ENCODE measurements around the gene KRT80. TPM values are rescaled to one million over a fixed set of nuclear protein-coding genes. Genes with fewer than 3 reads are reported as not detected.

The KRT80 gene
- polyA plus RNA-seq, 2 of the 4 experiments (the other 2 are of a cell fraction) = 38.3 to 63.1 TPM

- 72% methylated on average over 7 of the region's 8 CpGs for whole genome bisulfite sequencing (ENCODE audit: missing lambda C conversion rate)
- ATAC-seq = no peak
- POLR2A ChIA-PET = interaction anchor here (0.7 to 3.7 kb wide), 9 partner anchors 46 to 734 kb away, joined by 3 to 29 read pairs (median 12); partner anchors contain the start of gene KRT80
These were observed 45.6 kb downstream of the KRT80 start for GRCh38 chr12:52146089-52146821.

DNA sequence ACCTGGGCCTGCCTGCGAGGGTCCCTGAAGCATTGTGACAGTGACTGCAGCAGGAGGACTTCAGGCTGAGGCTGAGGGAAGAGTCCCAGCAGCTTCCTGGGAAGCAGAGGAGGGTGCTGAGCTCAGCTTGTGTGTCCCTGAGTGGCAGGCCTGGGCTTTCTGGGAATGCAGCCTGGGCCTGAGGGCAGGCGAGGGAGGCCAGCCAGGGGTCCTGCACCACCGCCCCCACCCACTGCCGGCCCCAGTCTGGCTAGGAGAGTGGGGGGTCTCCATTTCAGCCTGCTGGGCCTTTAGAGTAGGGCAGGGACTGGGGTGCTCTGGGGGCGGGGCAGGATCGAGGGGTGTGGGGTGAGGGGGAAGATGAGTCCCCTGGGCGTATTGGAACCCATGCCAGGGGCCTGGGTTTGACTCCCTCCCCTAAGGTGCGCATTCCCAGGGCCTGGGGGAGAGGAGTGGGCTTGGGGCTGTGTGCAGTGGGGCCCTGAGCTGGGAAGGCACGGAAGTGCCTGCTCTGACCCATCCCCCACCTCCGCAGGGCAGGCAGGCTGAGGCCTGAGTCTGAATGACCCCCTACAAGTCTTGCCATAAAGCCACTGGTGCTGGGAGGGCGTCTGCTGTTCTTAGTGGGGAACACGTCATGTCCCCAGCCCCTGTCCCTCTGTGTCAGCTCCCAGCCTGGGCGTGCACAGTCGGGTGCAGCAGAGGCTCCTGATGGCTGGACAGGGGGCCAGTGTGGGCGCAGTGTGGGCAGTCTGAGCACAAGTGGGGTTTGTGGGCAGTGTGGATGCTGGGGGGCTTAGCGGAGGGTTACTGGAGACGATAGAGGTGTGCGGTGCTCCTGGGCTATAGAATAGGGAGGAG lies 46.4 kb downstream of the KRT80 start:
- Histone ChIP-seq H3K4me3 (no peak overlapping the region), H3K27ac (peak overlapping the region; percentile 100), H3K9me3 (no peaks in the 10 kb centered on the region), H3K4me2 (peak overlapping the region; percentile 76), H3K4me1 (peaks cover 73% of the 10 kb centered on the region)
- no peak for ATAC-seq
- FAIRE-seq = no peak
- ChIA-PET POLR2A (interaction anchor here (2.0 to 3.7 kb wide), 2 partner anchors 99 to 728 kb away, joined by 12 to 28 read pairs; no protein-coding TSS in a partner anchor), CTCF (interaction anchor here (0.7 to 19.3 kb wide), 16 partner anchors 9 to 834 kb away, joined by 3 to 833 read pairs (median 16); no protein-coding TSS in a partner anchor)
- WGBS (ENCODE audit: missing lambda C conversion rate) = 61% methylated on average over 16 of the region's 18 CpGs
- peak in 1 of 2 experiments; percentile 66 for DNase-seq (ENCODE audit: low read depth in 1 of 2, low spot score in 1 of 2)
- TF ChIP-seq, protein P1, sequence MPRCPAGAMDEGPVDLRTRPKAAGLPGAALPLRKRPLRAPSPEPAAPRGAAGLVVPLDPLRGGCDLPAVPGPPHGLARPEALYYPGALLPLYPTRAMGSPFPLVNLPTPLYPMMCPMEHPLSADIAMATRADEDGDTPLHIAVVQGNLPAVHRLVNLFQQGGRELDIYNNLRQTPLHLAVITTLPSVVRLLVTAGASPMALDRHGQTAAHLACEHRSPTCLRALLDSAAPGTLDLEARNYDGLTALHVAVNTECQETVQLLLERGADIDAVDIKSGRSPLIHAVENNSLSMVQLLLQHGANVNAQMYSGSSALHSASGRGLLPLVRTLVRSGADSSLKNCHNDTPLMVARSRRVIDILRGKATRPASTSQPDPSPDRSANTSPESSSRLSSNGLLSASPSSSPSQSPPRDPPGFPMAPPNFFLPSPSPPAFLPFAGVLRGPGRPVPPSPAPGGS (IDR thresholded peaks at IDR 0.05) = no peak
- TF ChIP-seq, protein P2, sequence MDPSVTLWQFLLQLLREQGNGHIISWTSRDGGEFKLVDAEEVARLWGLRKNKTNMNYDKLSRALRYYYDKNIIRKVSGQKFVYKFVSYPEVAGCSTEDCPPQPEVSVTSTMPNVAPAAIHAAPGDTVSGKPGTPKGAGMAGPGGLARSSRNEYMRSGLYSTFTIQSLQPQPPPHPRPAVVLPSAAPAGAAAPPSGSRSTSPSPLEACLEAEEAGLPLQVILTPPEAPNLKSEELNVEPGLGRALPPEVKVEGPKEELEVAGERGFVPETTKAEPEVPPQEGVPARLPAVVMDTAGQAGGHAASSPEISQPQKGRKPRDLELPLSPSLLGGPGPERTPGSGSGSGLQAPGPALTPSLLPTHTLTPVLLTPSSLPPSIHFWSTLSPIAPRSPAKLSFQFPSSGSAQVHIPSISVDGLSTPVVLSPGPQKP (IDR thresholded peaks at IDR 0.05; ENCODE audit: low read depth, low read length) = no peak
- TF ChIP-seq, protein P3, sequence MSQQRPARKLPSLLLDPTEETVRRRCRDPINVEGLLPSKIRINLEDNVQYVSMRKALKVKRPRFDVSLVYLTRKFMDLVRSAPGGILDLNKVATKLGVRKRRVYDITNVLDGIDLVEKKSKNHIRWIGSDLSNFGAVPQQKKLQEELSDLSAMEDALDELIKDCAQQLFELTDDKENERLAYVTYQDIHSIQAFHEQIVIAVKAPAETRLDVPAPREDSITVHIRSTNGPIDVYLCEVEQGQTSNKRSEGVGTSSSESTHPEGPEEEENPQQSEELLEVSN (IDR thresholded peaks at IDR 0.05; ENCODE audit: borderline replicate concordance, low read depth) = no peak
- TF ChIP-seq, protein P4, sequence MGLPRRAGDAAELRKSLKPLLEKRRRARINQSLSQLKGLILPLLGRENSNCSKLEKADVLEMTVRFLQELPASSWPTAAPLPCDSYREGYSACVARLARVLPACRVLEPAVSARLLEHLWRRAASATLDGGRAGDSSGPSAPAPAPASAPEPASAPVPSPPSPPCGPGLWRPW (IDR thresholded peaks at IDR 0.05) = no peak
- TF ChIP-seq, protein P5, sequence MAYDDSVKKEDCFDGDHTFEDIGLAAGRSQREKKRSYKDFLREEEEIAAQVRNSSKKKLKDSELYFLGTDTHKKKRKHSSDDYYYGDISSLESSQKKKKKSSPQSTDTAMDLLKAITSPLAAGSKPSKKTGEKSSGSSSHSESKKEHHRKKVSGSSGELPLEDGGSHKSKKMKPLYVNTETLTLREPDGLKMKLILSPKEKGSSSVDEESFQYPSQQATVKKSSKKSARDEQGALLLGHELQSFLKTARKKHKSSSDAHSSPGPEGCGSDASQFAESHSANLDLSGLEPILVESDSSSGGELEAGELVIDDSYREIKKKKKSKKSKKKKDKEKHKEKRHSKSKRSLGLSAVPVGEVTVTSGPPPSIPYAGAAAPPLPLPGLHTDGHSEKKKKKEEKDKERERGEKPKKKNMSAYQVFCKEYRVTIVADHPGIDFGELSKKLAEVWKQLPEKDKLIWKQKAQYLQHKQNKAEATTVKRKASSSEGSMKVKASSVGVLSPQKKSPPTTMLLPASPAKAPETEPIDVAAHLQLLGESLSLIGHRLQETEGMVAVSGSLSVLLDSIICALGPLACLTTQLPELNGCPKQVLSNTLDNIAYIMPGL (CRISPR knock-in tag; IDR thresholded peaks at IDR 0.05; ENCODE audit: borderline replicate concordance) = 0 out of 2 replicates have a peak, but pooled peaks have one; percentile 53
- no peak for TF ChIP-seq EP300 (IDR thresholded peaks at IDR 0.05)
- peak; percentile 85; the same call in 1 of the 2 replicates for TF ChIP-seq HOXB13 (CRISPR knock-in tag; IDR thresholded peaks at IDR 0.05; ENCODE audit: low read depth)
- TF ChIP-seq FOXS1 (CRISPR knock-in tag; IDR thresholded peaks at IDR 0.05) = peak; percentile 89
- no peak for TF ChIP-seq CEBPB (IDR thresholded peaks at IDR 0.05)
- TF ChIP-seq EHMT2 (IDR thresholded peaks at IDR 0.05; ENCODE audit: low read depth) = no peak
- TF ChIP-seq RARB (CRISPR knock-in tag; IDR thresholded peaks at IDR 0.05) = peak; percentile 51; the same call in 1 of the 2 replicates
- no peak for TF ChIP-seq PHF8 (IDR thresholded peaks at IDR 0.05; ENCODE audit: borderline replicate concordance, low read depth)
- no peak for TF ChIP-seq RAD21 (conservative IDR thresholded peaks at IDR 0.05 in 1 of 2, IDR thresholded peaks at IDR 0.05 in 1 of 2)
- TF ChIP-seq RNF2 (IDR thresholded peaks at IDR 0.05; ENCODE audit: borderline replicate concordance, low read depth) = no peak
- TF ChIP-seq HOXB5 (CRISPR knock-in tag; IDR thresholded peaks at IDR 0.05) = peak; percentile 69
- TF ChIP-seq PBX3 (IDR thresholded peaks at IDR 0.05) = no peak
- 0 out of 2 replicates have a peak, but pooled peaks have one; percentile 48 for TF ChIP-seq HOXA7 (CRISPR knock-in tag; IDR thresholded peaks at IDR 0.05)
- no peak for TF ChIP-seq SMC3 (IDR thresholded peaks at IDR 0.05)
- no peak for TF ChIP-seq TFCP2L1 (CRISPR knock-in tag; IDR thresholded peaks at IDR 0.05)
- TF ChIP-seq HDAC2 (IDR thresholded peaks at IDR 0.05) = no peak

More at GRCh38 chr12:52146089-52146821, 45.6 kb downstream of the KRT80 start:
- no peak for FAIRE-seq
- H3K4me2 ChIP-seq = peak overlapping the region; percentile 76
- peak in 1 of 2 experiments; percentile 47 for DNase-seq (ENCODE audit: low read depth in 1 of 2, low spot score in 1 of 2)
- peaks cover 81% of the 10 kb centered on the region for H3K4me1 ChIP-seq
- CTCF ChIA-PET = interaction anchor here (0.7 to 19.3 kb wide), 14 partner anchors 8 to 833 kb away, joined by 3 to 833 read pairs (median 8); partner anchors contain the start of gene KRT7
- TF ChIP-seq FOSB (CRISPR knock-in tag; IDR thresholded peaks at IDR 0.05) = peak; percentile 70
- TF ChIP-seq, protein P1 (IDR thresholded peaks at IDR 0.05) = no peak
- no peak for TF ChIP-seq RFX5 (IDR thresholded peaks at IDR 0.05)
- 0 out of 2 replicates have a peak, but pooled peaks have one; percentile 16 for TF ChIP-seq POLR2A (IDR thresholded peaks at IDR 0.05; ENCODE audit: low read length)
- no peak for TF ChIP-seq GATA3 (IDR thresholded peaks at IDR 0.05; ENCODE audit: borderline replicate concordance)
- no peak for TF ChIP-seq MAZ (IDR thresholded peaks at IDR 0.05; ENCODE audit: borderline replicate concordance, low read depth, low read length)
- no peak for TF ChIP-seq KDM5A (IDR thresholded peaks at IDR 0.05)
- TF ChIP-seq FOSL2 (IDR thresholded peaks at IDR 0.05) = no peak
- TF ChIP-seq FOSL2 (CRISPR knock-in tag; IDR thresholded peaks at IDR 0.05) = no peak
- TF ChIP-seq KDM1A (IDR thresholded peaks at IDR 0.05; ENCODE audit: low read depth) = no peak
- TF ChIP-seq ZNF302 (CRISPR knock-in tag; IDR thresholded peaks at IDR 0.05) = peak; percentile 50
- H3K9me3 ChIP-seq = no peaks in the 10 kb centered on the region
- no peak overlapping the region; the same call in 2 of the 3 replicates for H3K4me3 ChIP-seq
- H3K27ac ChIP-seq = peak overlapping the region; percentile 100
